ENCODE data around the gene ANKRD20A1.
"Not testable (repeated sequence)": the region's sequence is repeated elsewhere in the genome, so short reads cannot be mapped to it uniquely, and the experiment has no call there.

DNA sequence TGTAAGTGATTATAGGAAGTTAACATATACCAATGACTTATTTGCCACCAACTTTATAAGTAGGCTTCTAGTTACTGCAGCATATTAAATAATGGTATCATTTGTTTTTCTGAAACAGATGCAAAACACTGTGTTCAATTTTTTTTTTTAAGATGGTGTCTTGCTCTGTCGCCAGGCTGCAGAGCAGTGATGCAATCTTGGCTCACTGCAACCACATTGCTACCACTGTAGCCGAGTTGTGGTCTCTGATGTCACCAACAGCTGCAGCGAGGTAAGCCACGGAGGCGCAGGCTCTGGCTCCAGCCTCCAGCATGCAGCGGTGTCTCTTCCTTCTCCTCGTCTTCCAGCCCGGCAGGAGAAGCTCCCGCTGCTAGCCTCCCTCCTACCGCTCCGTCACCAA, 26.6 kb upstream of the ANKRD20A1 start:
- TF ChIP-seq SRF (CRISPR knock-in tag; IDR thresholded peaks at IDR 0.05); ZNF561 (CRISPR knock-in tag; conservative IDR thresholded peaks at IDR 0.05); CTCF (IDR thresholded peaks at IDR 0.05 in 2 of 3, conservative IDR thresholded peaks at IDR 0.05 in 1 of 3; ENCODE audit: insufficient read depth in 2 of 3, low read depth in 1 of 3, low read length in 3 of 3); ZNF398 (CRISPR knock-in tag; IDR thresholded peaks at IDR 0.05); ZNF121 (CRISPR knock-in tag; conservative IDR thresholded peaks at IDR 0.05); NCOA4 (IDR thresholded peaks at IDR 0.05; ENCODE audit: partially characterized antibody); TEAD4 (IDR thresholded peaks at IDR 0.05; ENCODE audit: low read length); TEAD4 (CRISPR knock-in tag; IDR thresholded peaks at IDR 0.05; ENCODE audit: borderline replicate concordance); TCF7 (IDR thresholded peaks at IDR 0.05; ENCODE audit: borderline replicate concordance); CBX3 (IDR thresholded peaks at IDR 0.05; ENCODE audit: borderline replicate concordance in 1 of 2, low read length in 2 of 2); TAL1 (IDR thresholded peaks at IDR 0.05); EZH2 (IDR thresholded peaks at IDR 0.05; ENCODE audit: borderline replicate concordance, low read depth, low read length): not testable (repeated sequence)
- TF ChIP-seq, protein P1, sequence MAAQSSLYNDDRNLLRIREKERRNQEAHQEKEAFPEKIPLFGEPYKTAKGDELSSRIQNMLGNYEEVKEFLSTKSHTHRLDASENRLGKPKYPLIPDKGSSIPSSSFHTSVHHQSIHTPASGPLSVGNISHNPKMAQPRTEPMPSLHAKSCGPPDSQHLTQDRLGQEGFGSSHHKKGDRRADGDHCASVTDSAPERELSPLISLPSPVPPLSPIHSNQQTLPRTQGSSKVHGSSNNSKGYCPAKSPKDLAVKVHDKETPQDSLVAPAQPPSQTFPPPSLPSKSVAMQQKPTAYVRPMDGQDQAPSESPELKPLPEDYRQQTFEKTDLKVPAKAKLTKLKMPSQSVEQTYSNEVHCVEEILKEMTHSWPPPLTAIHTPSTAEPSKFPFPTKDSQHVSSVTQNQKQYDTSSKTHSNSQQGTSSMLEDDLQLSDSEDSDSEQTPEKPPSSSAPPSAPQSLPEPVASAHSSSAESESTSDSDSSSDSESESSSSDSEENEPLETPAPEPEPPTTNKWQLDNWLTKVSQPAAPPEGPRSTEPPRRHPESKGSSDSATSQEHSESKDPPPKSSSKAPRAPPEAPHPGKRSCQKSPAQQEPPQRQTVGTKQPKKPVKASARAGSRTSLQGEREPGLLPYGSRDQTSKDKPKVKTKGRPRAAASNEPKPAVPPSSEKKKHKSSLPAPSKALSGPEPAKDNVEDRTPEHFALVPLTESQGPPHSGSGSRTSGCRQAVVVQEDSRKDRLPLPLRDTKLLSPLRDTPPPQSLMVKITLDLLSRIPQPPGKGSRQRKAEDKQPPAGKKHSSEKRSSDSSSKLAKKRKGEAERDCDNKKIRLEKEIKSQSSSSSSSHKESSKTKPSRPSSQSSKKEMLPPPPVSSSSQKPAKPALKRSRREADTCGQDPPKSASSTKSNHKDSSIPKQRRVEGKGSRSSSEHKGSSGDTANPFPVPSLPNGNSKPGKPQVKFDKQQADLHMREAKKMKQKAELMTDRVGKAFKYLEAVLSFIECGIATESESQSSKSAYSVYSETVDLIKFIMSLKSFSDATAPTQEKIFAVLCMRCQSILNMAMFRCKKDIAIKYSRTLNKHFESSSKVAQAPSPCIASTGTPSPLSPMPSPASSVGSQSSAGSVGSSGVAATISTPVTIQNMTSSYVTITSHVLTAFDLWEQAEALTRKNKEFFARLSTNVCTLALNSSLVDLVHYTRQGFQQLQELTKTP (IDR thresholded peaks at IDR 0.05; ENCODE audit: low read depth in 1 of 2, partially characterized antibody in 2 of 2), result not testable (repeated sequence)

Data from K562 (cell line).